WTC11 (cell line): ENCODE results near the gene SHPK. TPM values are rescaled to one million over a fixed set of nuclear protein-coding genes. Genes with fewer than 3 reads are reported as not detected.

Experiments used
- ATAC-seq: fragments of 200-7000 bp; cut with Tn5 transposase; 2 replicates; pipeline ENCODE4 v1.10.0; 2021; ENCODE audit warnings: mild to moderate bottlenecking, moderate library complexity
- CTCF ChIA-PET: fragments of 300-600 bp; sonication (Branson Sonifier 250); formaldehyde crosslinking; loops from one replicate; lab custom pipeline; 2021; ENCODE audit warnings: antibody characterized with exemption; lab: Charles Lee
- POLR2A ChIA-PET: fragments of 350-600 bp; sonication (Branson Sonifier 250); formaldehyde crosslinking; loops from one replicate; lab custom pipeline; 2021; ENCODE audit warnings: antibody characterized with exemption; lab: Charles Lee
- DNase-seq: peaks from one replicate; pipeline ENCODE4 v3.0.0; 2021; ENCODE audit warnings: low spot score
- H3K27ac Mint-ChIP-seq: 2 replicates; pipeline ENCODE4 v1.8.0; 2021; ENCODE audit warnings: mixed read lengths
- H3K27me3 Mint-ChIP-seq: 2 replicates; pipeline ENCODE4 v1.8.0; 2021; ENCODE audit warnings: low read depth, mild to moderate bottlenecking, moderate library complexity, mixed read lengths
- H3K36me3 Mint-ChIP-seq: 2 replicates; pipeline ENCODE4 v1.8.0; 2021; ENCODE audit warnings: mixed read lengths
- H3K4me1 Mint-ChIP-seq: 2 replicates; pipeline ENCODE4 v1.8.0; 2022; ENCODE audit warnings: mixed read lengths
- H3K4me3 Mint-ChIP-seq: 2 replicates; pipeline ENCODE4 v1.8.0; 2021; ENCODE audit warnings: mild to moderate bottlenecking, moderate library complexity, mixed read lengths
- H3K9me3 Mint-ChIP-seq: 2 replicates; pipeline ENCODE4 v1.8.0; 2021; ENCODE audit warnings: mixed read lengths
- CBFB ChIP-seq: sonication (generic); formaldehyde crosslinking; IDR thresholded peaks from 2 replicates; pipeline ENCODE4 v1.8.1; 2022; ENCODE audit warnings: mild to moderate bottlenecking, low read depth, missing genetic modification reagents
- CREM ChIP-seq: sonication (generic); formaldehyde crosslinking; IDR thresholded peaks from 2 replicates; pipeline ENCODE4 v1.8.1; 2022; ENCODE audit warnings: mild to moderate bottlenecking, missing genetic modification reagents, moderate library complexity
- ELF4 ChIP-seq: sonication (generic); formaldehyde crosslinking; IDR thresholded peaks from 2 replicates; pipeline ENCODE4 v1.8.1; 2022; ENCODE audit warnings: low read depth, mild to moderate bottlenecking, moderate library complexity, missing genetic modification reagents
- ESRRA ChIP-seq: sonication (generic); formaldehyde crosslinking; IDR thresholded peaks from 2 replicates; pipeline ENCODE4 v1.8.1; 2022; ENCODE audit warnings: mild to moderate bottlenecking, missing genetic modification reagents, borderline replicate concordance
- FOXJ3 ChIP-seq: sonication (generic); formaldehyde crosslinking; IDR thresholded peaks from 2 replicates; pipeline ENCODE4 v1.9.0; 2021; ENCODE audit warnings: missing genetic modification reagents, mild to moderate bottlenecking, borderline replicate concordance
- FOXP1 ChIP-seq: sonication (generic); formaldehyde crosslinking; IDR thresholded peaks from 2 replicates; pipeline ENCODE4 v1.8.0; 2022; ENCODE audit warnings: missing genetic modification reagents, mild to moderate bottlenecking, moderate library complexity, borderline replicate concordance
- GABPB1 ChIP-seq: sonication (generic); formaldehyde crosslinking; IDR thresholded peaks from 2 replicates; pipeline ENCODE4 v1.8.1; 2023; ENCODE audit warnings: mild to moderate bottlenecking, missing genetic modification reagents
- HMGA2 ChIP-seq: fragments of 250-450 bp; sonication (Bioruptor Pico); IDR thresholded peaks from 2 replicates; pipeline ENCODE4 v1.4.0; 2021; ENCODE audit warnings: mild to moderate bottlenecking, moderate library complexity
- HMGXB4 ChIP-seq: sonication (generic); formaldehyde crosslinking; IDR thresholded peaks from 2 replicates; pipeline ENCODE4 v1.8.1; 2023; ENCODE audit warnings: mild to moderate bottlenecking, moderate library complexity, missing genetic modification reagents
- IRF2 ChIP-seq: sonication (generic); formaldehyde crosslinking; IDR thresholded peaks from 2 replicates; pipeline ENCODE4 v1.8.0; 2022; ENCODE audit warnings: low read depth, missing genetic modification reagents, borderline replicate concordance
- KAT7 ChIP-seq: sonication (generic); formaldehyde crosslinking; IDR thresholded peaks from 2 replicates; pipeline ENCODE4 v1.8.1; 2023; ENCODE audit warnings: missing genetic modification reagents, mild to moderate bottlenecking, borderline replicate concordance
- MLX ChIP-seq: sonication (generic); formaldehyde crosslinking; IDR thresholded peaks from 2 replicates; pipeline ENCODE4 v1.8.1; 2023; ENCODE audit warnings: mild to moderate bottlenecking, missing genetic modification reagents, moderate library complexity
- NFE2L1 ChIP-seq: sonication (generic); formaldehyde crosslinking; IDR thresholded peaks from 2 replicates; pipeline ENCODE4 v1.8.1; 2023; ENCODE audit warnings: missing genetic modification reagents
- RELA ChIP-seq: sonication (generic); formaldehyde crosslinking; IDR thresholded peaks from 2 replicates; pipeline ENCODE4 v1.8.1; 2022; ENCODE audit warnings: missing genetic modification reagents, mild to moderate bottlenecking, borderline replicate concordance
- RORB ChIP-seq: fragments of 250-450 bp; sonication (Bioruptor Pico); IDR thresholded peaks from 2 replicates; pipeline ENCODE4 v1.9.0; 2021; ENCODE audit warnings: mild to moderate bottlenecking
- SMAD3 ChIP-seq: sonication (generic); formaldehyde crosslinking; IDR thresholded peaks from 2 replicates; pipeline ENCODE4 v1.8.0; 2022; ENCODE audit warnings: missing genetic modification reagents, mild to moderate bottlenecking, borderline replicate concordance
- total RNA-seq: library from RNA; stranded (reverse); gene quantifications from 3 replicates; pipeline ENCODE4 v1.2.3, GENCODE V29; 2021
- TF ChIP-seq, protein P1 (sequence below): sonication (generic); formaldehyde crosslinking; IDR thresholded peaks from 2 replicates; pipeline ENCODE4 v1.8.1; 2023; ENCODE audit warnings: mild to moderate bottlenecking, missing genetic modification reagents, borderline replicate concordance
- TF ChIP-seq, protein P2 (sequence below): sonication (generic); formaldehyde crosslinking; conservative IDR thresholded peaks from 2 replicates; pipeline ENCODE4 v1.8.1; 2023; ENCODE audit warnings: mild to moderate bottlenecking, low read depth, missing genetic modification reagents, moderate library complexity
- TF ChIP-seq, protein P3 (sequence below): sonication (generic); formaldehyde crosslinking; IDR thresholded peaks from 2 replicates; pipeline ENCODE4 v1.8.0; 2022; ENCODE audit warnings: mild to moderate bottlenecking, missing genetic modification reagents
- TF ChIP-seq, protein P4 (sequence below): sonication (generic); formaldehyde crosslinking; IDR thresholded peaks from 2 replicates; pipeline ENCODE4 v1.8.1; 2022; ENCODE audit warnings: missing genetic modification reagents, borderline replicate concordance

Gene SHPK
- total RNA-seq, 1 experiment from 2014 or later, result 29.2 TPM

GRCh38 chr17:3632287-3632686, 3.8 kb downstream of the SHPK start:
- no peak overlapping the region; the same call in 1 of the 2 replicates for H3K27ac Mint-ChIP-seq
- ChIA-PET CTCF (interaction anchor here (1.1 kb wide), 1 partner anchor 50 kb away, joined by 3 read pairs; no protein-coding TSS in a partner anchor), POLR2A (interaction anchor here (0.6 kb wide), 1 partner anchor 1403 kb away, joined by 4 read pairs; the partner anchor contains the start of gene SLC52A1)
- H3K36me3 Mint-ChIP-seq, result peaks cover 28% of the 10 kb centered on the region
- ATAC-seq, result no peak
- no peak for DNase-seq
- no peaks in the 10 kb centered on the region for H3K27me3 Mint-ChIP-seq
- peaks cover 10% of the 10 kb centered on the region for H3K4me1 Mint-ChIP-seq
- no peak overlapping the region for H3K4me3 Mint-ChIP-seq
- no peaks in the 10 kb centered on the region for H3K9me3 Mint-ChIP-seq
- TF ChIP-seq HMGA2 (CRISPR knock-in tag) (no peak), ELF4 (CRISPR knock-in tag) (no peak), KAT7 (no peak), NFE2L1 (no peak), HMGXB4 (CRISPR knock-in tag) (no peak), RELA (CRISPR knock-in tag) (no peak)
- TF ChIP-seq, protein P1, sequence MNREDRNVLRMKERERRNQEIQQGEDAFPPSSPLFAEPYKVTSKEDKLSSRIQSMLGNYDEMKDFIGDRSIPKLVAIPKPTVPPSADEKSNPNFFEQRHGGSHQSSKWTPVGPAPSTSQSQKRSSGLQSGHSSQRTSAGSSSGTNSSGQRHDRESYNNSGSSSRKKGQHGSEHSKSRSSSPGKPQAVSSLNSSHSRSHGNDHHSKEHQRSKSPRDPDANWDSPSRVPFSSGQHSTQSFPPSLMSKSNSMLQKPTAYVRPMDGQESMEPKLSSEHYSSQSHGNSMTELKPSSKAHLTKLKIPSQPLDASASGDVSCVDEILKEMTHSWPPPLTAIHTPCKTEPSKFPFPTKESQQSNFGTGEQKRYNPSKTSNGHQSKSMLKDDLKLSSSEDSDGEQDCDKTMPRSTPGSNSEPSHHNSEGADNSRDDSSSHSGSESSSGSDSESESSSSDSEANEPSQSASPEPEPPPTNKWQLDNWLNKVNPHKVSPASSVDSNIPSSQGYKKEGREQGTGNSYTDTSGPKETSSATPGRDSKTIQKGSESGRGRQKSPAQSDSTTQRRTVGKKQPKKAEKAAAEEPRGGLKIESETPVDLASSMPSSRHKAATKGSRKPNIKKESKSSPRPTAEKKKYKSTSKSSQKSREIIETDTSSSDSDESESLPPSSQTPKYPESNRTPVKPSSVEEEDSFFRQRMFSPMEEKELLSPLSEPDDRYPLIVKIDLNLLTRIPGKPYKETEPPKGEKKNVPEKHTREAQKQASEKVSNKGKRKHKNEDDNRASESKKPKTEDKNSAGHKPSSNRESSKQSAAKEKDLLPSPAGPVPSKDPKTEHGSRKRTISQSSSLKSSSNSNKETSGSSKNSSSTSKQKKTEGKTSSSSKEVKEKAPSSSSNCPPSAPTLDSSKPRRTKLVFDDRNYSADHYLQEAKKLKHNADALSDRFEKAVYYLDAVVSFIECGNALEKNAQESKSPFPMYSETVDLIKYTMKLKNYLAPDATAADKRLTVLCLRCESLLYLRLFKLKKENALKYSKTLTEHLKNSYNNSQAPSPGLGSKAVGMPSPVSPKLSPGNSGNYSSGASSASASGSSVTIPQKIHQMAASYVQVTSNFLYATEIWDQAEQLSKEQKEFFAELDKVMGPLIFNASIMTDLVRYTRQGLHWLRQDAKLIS (CRISPR knock-in tag), result no peak
- TF ChIP-seq, protein P2, sequence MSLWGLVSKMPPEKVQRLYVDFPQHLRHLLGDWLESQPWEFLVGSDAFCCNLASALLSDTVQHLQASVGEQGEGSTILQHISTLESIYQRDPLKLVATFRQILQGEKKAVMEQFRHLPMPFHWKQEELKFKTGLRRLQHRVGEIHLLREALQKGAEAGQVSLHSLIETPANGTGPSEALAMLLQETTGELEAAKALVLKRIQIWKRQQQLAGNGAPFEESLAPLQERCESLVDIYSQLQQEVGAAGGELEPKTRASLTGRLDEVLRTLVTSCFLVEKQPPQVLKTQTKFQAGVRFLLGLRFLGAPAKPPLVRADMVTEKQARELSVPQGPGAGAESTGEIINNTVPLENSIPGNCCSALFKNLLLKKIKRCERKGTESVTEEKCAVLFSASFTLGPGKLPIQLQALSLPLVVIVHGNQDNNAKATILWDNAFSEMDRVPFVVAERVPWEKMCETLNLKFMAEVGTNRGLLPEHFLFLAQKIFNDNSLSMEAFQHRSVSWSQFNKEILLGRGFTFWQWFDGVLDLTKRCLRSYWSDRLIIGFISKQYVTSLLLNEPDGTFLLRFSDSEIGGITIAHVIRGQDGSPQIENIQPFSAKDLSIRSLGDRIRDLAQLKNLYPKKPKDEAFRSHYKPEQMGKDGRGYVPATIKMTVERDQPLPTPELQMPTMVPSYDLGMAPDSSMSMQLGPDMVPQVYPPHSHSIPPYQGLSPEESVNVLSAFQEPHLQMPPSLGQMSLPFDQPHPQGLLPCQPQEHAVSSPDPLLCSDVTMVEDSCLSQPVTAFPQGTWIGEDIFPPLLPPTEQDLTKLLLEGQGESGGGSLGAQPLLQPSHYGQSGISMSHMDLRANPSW (CRISPR knock-in tag), result no peak

- ATAC-seq (no peak), DNase-seq (no peak)
- H3K4me1 Mint-ChIP-seq, result peaks cover 7% of the 10 kb centered on the region
- H3K27ac Mint-ChIP-seq, result no peak overlapping the region; the same call in 1 of the 2 replicates
- peaks cover 39% of the 10 kb centered on the region for H3K36me3 Mint-ChIP-seq
- no peaks in the 10 kb centered on the region for H3K9me3 Mint-ChIP-seq
- no peaks in the 10 kb centered on the region for H3K27me3 Mint-ChIP-seq
- ChIA-PET POLR2A (no interaction called here), CTCF (interaction anchor here (0.9 to 1.1 kb wide), 2 partner anchors 52 to 213 kb away, joined by 4 to 6 read pairs; no protein-coding TSS in a partner anchor)
- no peak overlapping the region for H3K4me3 Mint-ChIP-seq
- TF ChIP-seq RORB (no peak), FOXJ3 (CRISPR knock-in tag) (no peak), CBFB (CRISPR knock-in tag) (no peak), ESRRA (CRISPR knock-in tag) (no peak), MLX (no peak), IRF2 (CRISPR knock-in tag) (no peak), GABPB1 (CRISPR knock-in tag) (no peak), CREM (no peak), SMAD3 (CRISPR knock-in tag) (no peak), FOXP1 (CRISPR knock-in tag) (no peak)
- TF ChIP-seq, protein P3, sequence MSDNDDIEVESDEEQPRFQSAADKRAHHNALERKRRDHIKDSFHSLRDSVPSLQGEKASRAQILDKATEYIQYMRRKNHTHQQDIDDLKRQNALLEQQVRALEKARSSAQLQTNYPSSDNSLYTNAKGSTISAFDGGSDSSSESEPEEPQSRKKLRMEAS (CRISPR knock-in tag), result no peak
- TF ChIP-seq, protein P4, sequence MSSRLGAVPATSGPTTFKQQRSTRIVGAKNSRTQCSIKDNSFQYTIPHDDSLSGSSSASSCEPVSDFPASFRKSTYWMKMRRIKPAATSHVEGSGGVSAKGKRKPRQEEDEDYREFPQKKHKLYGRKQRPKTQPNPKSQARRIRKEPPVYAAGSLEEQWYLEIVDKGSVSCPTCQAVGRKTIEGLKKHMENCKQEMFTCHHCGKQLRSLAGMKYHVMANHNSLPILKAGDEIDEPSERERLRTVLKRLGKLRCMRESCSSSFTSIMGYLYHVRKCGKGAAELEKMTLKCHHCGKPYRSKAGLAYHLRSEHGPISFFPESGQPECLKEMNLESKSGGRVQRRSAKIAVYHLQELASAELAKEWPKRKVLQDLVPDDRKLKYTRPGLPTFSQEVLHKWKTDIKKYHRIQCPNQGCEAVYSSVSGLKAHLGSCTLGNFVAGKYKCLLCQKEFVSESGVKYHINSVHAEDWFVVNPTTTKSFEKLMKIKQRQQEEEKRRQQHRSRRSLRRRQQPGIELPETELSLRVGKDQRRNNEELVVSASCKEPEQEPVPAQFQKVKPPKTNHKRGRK, result no peak
- TF ChIP-seq, protein P2 (CRISPR knock-in tag), result no peak
These were observed 5.3 kb downstream of the SHPK start for GRCh38 chr17:3630781-3631180.
